ENCODE data around the gene VAX1.
"Not testable (repeated sequence)": the region's sequence is repeated elsewhere in the genome, so short reads cannot be mapped to it uniquely, and the experiment has no call there.

VAX1 gene

DNA sequence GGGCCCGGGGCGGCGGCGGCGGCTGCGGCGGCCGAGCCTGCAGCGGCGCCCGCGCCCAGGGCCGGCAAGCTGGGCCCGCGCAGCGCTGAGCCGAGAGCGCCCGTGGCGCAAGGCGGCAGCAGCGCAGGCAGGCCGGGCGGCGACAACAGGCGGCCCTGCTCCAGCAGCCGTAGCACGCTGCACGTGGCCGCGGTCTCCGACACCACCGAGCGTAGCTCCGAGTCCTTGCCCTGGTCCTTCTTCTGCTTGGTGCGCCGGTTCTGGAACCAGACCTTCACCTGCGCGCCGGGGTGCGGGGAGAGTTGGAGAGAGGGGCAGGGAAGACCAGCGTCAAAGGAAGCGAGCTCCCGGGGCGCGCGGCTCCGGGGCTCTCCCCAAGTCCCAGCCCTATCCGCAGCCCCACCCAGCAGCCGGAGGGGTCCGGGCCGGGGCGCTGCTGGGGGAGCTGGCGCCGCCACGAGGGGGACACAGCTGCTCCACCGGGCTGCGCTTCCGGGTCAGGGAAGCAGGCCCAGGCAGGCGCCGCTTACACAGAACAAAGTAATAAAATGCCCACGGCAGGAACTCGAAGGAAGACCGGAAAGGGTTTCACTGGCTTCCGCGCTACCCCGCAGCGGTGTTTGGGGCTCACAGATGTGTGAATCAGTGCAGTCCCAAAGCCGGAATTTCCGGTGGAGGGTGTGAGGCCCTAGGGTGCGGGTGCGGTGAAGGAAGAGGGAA is 3.6 kb downstream of the VAX1 start:
- DNase-seq = no peak

DNA sequence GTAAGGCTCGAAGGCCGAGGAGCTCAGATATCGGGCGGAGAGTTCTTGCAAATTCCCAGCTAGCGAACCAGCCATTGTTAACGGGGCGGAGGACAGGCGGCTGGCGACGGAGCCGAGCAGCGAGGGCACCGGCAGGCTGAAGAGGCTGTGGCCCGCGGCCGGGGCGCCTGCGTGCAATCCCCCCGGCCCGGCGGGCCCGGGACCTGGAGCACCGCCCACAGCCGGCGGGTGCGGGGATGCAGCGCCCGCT is 4.1 kb downstream of the VAX1 start:
- no peak for DNase-seq

DNA sequence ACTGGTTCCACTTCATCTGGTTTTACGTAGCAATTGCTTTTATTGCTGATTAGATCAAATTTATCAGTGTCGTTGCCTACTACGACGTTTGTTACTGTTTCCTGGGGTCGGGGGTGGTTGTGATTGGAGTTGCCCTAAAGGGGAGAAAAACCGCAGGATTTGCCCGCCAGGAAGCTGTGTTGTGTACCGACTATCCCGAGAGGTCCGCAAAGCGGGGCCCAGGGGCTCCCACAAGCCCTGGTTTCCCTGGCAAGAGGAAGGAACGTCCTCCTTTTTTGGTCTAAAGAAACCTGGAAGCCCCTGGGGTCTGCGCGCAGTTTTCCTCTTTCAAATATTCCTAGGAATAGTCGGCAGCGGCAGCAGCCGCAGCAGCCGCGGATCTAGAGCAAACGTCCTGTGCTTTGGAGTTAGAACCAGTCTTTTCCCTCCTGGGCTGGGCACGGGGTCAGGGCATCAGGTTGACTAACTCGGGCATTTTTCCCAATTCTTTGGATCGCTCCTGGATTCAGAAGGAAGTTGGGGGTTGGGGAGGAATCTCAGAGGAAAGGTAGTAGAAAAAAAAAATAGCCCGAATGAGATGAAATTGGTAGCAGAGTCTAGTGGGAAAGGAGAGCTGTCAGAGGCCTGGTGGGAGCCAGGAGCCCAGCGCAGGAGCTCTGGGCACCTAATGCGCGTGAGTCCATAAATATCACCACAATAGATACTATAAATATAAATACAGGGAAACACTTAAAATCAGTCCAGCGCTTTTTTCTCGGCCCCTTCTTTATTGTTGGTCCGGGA is 4.6 kb downstream of the VAX1 start:
- no peak for DNase-seq

DNA sequence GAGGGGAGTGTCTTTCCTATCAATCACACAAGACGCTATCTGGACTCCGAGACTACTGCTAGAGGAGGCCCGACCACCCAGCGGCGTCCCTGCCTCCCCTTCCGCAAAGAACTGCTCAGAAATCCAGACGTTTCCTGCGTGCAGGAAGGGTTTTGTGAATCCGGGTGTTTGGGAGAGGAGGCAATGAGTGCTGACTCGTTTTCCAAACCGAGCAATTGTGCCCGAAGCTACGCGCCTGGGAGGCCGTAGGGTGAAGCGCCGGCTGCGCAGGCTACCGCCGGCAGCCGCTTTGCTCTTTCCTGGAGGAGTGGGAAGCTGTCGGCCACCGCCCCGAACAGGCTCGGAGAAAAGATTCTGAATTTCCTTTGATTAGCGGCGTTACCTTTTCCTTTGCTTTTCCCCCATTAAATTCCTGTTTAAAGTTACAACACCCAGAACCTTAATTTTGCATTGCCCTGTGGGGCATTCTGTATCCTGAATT is 5.3 kb downstream of the VAX1 start:
- no peak for DNase-seq

DNA sequence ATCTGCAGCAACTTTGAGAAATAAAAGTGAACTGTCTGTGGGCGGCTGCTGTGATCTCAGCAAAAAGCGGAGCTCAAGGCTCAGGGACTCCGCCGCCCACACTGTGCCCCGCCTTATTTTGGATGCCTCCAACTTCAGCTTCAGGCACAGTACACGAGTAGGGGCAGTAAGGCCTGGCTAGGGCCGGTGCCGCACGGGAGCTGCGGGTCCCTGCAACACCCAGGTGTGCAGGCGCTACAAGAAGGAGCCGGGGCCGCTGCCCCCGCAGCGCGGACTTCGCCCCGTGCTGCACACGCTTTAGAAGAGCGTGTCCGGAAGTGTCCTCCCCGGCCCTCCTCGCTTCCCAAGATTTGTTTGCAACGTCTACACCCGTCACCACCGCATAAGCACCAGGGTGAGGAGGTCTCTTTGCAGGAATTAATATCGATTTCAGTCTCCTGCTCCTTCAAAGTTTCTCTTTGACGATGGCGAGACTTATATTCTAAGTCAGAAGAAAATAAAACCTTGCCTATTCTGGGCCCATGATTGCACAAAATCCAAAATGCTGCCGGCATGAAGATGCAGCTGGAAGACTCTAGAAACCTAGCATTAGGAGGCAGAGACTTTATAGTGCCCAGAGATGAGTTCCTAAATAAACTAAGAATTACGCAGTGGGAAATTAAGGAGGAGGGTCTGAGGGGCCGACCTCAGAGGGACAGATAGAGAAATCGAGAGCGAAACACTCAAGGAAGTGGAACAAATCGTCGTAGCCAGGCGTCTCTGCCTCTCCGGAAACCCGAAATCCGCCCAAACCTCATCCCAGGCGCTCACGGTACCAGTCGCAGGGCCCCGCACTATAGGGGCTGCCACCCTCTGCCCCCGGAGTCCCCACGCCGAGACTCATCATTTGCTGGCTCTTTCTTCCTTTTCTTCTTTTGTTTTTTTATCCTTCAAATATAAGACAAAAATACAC is 6.4 kb downstream of the VAX1 start:
- no peak for DNase-seq

DNA sequence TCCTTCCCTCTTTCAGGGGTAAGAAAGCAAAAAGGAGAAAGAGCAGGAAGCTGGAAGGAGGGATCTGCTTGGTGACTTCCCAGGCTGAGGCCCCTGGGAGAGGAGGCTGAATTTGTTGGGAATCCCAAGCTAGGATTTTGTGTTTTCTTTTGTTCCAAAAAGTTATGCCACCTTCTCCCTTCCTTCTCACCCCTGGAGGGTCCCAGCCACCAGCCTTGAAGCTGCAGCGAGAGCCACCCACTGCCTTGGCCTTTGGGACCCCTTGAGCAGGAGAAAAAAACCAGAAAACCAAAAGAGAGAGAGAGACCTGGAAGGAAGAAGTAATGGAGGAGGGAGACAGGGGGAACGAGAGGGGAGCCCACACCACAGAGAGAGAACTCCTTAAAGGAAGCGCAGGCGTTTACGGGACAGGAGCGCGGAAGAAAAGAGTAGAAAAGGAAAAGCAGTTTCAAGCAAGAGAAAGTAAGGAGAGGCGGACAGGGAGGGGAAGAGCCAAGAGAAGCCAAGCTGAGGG is 7.2 kb downstream of the VAX1 start:
- DNase-seq = no peak

DNA sequence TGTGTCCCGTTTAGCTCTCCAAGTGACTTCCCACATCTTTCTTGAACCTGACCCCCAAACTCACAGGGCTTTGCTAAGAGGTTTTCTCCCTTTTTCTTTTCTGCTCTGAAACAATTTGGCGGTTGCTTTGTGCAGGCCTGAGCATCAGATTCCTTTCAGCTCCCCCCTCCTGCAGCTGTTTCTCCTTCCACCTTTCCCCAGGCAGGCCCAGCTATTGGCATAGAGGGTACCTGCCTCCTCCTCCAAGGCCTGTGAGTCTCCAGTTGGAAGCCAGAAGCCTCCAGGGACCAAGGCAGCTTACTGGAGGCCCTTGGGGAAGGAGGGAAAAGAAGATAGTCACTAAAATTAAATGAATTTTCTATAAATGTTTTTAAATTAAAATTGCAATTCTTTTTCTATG is 7.7 kb downstream of the VAX1 start:
- DNase-seq = no peak

DNA sequence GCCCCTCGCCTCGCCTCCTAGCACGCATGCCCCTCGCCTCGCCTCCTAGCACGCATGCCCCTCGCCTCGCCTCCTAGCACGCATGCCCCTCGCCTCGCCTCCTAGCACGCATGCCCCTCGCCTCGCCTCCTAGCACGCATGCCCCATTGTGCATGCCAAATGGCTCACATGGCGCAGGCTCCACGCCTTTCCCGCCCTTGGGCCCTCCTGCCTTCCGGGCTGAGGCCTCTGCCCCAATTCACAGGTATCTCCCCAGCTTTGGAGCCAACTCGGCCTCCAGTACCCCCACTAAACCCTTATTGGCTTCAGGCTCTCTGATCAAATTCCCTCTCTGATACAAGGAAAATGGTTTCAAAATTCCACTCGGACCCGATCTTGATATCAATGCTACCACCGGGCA is 11.4 kb downstream of the VAX1 start:
- not testable (repeated sequence) for DNase-seq

DNA sequence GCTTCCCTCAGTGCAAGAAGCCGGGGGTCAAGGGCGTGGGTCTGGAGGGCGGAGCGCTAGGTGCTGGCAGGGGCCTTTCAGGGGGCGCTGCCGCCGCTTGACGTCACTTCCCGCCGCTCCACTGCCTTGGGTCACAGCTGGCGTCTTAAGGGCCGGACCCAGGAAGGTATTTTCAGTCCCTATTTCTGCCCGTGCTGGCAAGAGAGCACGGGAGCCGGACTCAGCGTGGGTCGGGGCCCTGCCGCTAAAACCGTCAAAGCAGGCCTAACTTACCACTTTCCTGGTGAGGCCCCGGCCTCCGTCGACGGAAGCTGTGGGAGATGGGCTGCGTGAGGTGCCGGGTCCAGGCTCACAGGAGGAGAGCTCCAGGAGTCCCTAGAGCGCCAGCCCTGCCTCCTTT is 12.0 kb downstream of the VAX1 start:
- DNase-seq = no peak

DNA sequence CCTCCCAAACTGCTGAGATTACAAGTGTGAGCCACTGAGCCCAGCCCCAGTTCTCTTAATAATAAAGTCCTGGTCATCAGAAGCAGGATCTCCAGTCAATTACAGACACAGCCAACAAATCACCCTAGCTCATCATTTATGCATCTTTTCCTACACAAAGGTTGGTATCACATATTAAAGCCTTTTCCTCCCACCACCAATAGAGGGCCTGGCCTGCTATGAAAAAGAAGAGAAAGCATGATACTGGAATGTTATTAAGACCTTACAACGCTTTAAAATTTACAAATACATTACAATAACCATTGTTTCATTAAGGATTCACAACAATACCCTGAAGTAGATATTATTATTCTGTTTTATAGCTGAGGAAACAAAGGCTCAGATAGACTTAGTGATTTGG is 25.9 kb downstream of the VAX1 start:
- DNase-seq = no peak

DNA sequence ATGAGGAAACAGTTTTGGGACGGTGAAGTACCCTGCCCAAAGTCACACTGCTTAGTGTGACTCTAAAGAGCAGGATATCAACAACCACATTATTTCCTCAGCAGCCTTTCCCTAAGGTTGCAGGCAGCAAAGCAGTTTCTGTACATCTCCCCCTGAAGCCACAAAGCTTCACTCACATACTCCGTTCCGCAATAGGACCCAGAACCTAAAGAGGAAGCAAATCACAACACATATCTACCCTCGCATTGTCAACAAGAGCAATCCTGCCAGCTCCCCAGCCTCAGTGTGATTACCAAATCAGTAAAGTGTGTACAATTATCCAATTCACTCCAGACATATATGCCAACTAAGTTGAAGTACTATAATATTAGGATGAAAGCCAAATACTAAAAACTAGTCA is 30.8 kb downstream of the VAX1 start:
- DNase-seq = no peak

DNA sequence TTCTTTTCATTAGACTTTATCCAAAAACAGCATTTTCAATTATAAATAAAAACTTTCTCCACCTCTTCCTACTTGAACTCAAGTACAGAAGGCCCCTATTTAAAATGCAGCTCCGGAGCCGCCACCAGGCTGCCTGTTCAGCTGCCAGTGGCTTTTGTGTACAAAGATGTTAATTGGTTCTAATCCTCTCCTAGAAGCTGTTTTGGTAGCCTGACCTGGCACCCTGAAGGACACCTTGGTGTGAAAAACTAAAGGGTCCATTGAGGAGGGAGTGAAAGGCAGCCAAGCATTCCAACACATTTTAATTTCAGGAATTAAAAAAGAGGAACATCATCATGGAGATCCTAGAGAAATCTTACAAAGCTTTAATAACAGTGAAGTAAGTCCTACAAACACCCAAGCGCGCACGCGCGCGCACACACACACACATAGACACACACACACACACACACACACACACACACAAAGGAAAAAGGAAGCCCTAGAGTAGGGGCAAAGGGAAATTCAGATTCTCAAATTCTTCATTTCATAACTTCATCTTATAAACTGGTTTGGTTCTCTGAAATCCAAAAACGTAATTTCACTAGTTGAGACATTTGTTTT is 41.4 kb downstream of the VAX1 start:
- DNase-seq = no peak

DNA sequence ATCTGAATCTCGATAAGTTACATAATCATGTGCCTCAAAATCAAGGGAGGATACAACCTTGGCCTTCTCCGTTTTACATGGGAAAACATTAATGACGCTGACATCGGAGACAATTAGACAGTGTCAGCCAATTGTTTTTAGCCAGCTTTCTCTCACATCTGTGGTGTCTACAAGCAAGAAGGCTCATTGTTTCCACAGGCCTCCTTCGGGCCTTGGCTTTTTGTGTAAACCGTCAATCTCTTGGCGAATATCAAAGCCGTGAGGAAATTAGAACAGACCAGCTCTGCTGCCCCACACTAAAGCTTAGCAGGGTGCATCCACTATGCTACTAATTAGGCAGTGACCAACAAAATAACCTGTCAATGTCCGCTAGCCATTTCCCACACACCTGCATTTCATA is 43.2 kb downstream of the VAX1 start:
- DNase-seq = no peak

DNA sequence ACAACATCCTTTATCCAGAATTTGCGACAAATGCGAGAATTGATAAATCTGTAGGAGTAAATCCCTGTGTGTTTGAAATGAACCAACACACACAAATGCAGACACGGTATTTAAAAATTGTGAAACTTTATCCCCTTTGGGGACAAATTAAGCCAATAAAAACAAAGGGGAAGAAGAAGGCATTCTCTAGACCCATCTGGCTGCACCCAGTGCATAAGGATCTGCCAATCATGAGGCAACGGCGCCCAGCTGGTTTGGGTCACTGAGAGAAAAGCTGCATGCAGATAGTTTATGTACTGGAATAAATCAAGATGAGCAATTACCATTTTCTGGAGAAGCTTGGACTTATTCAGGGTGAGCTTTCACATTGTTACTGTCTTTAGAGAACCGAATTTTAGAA is 45.7 kb downstream of the VAX1 start:
- no peak for DNase-seq

DNA sequence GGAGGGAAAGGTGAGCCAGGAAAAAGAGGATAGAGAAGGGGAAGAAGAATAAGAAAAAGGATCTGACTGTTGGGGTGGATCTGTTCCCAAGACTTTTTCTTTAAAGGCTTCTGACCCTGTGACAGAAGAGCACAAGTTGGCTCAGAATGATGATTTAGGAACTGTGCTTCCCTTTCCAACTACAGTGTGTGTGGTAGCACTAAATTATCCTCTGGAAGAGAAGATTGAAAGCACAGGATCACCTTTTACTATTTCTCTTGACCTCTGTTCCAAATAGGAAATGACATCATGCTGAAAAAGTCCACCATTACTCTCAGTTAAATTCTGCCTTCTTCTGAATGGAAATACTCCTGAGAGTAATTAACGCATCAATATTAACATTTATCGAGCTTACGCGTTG is 47.2 kb downstream of the VAX1 start:
- DNase-seq = no peak

DNA sequence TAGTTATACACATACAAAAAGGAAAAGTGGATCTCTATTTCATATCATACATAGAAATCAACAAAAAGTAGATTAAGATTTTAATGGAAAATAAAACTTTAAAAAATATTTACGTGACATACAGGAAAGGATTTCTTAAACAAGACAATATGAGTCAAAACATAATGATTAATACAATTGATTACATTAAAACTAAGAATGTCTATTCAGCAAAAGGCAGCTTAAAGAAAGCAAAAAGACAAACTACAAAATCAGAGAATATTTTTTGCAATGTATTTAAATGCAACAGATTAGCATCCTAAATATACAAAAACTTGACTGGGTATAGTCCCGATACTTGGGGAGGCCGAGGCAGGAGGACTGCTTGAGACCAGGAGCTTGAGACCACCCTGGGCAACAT is 50.5 kb downstream of the VAX1 start:
- DNase-seq = no peak

DNA sequence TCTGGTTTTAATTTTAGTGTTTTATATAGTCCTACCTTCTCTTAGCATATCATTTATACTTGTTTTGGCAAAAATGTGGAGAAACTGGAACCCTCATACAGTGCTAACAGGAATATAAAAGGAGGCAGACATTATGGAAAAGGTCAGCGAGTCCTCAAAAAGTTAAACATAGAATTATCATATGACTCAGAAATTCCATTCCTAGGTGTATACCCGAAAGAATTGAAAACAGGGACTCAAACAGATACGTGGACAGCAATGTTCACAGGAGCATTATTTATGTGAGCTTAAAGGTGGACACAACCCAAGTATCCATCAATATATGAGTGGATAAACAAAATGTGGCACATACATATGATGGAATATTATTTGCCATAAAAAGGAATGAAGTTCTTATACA is 51.5 kb downstream of the VAX1 start:
- no peak for DNase-seq

DNA sequence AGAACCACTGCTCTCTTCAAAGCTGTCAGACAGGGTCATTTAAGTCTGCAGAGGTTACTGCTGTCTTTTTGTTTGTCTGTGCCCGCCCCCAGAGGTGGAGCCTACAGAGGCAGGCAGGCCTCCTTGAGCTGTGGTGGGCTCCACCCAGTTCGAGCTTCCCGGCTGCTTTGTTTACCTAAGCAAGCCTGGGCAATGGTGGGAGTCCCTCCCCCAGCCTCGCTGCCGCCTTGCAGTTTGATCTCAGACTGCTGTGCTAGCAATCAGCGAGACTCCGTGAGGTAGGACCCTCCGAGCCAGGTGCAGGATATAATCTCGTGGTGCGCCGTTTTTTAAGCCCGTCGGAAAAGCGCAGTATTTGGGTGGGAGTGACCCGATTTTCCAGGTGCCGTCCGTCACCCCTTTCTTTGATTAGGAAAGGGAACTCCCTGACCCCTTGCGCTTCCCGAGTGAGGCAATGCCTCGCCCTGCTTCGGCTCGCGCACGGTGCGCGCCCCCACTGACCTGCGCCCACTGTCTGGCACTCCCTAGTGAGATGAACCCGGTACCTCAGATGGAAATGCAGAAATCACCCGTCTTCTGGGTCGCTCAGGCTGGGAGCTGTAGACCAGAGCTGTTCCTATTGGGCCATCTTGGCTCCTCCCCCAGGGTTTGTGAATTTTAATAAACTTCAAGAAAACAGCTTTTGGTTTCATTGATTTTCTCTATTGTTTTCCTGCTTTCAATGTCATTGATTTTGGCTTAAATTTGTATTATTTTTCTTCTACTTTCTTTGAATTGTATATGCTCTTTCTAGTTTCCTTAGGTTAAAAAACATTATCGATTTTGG is 53.4 kb downstream of the VAX1 start:
- not testable (repeated sequence) for DNase-seq

Data from bone marrow (tissue), 2 donors.